HG03521 (cell line): ENCODE measurements around the gene CCNA1.

ENCODE experiments used
- ATAC-seq: cut with Tn5 transposase; IDR thresholded peaks from one replicate; pipeline ENCODE4 v1.9.1; 2021; ENCODE audit warnings: mild to moderate bottlenecking, moderate library complexity; ENCODE audit not compliant: unreplicated experiment

Gene CCNA1

GRCh38 chr13:36432106-36432544 is at the start of gene CCNA1:
Gene CCNA1 (plus strand): TSS chr13:36432495. CDS start chr13:36433057, 562 bp downstream.
- ATAC-seq: peak; percentile 47

GRCh38 chr13:36385489-36385888 is 46.8 kb upstream of the CCNA1 start:
- no peak for ATAC-seq

GRCh38 chr13:36395280-36395679 is 37.0 kb upstream of the CCNA1 start:
- no peak for ATAC-seq

GRCh38 chr13:36405151-36405550 is 27.1 kb upstream of the CCNA1 start:
- ATAC-seq: no peak

GRCh38 chr13:36412736-36413135 is 19.6 kb upstream of the CCNA1 start:
- no peak for ATAC-seq

- ATAC-seq: no peak
These were observed 19.1 kb upstream of the CCNA1 start for GRCh38 chr13:36413161-36413560.

GRCh38 chr13:36414461-36414860 is 17.8 kb upstream of the CCNA1 start:
- ATAC-seq: no peak

GRCh38 chr13:36417331-36417730 is 15.0 kb upstream of the CCNA1 start:
- ATAC-seq: no peak

GRCh38 chr13:36418022-36418805 is 14.1 kb upstream of the CCNA1 start:
- peak; percentile 65 for ATAC-seq

GRCh38 chr13:36420437-36420891 is 11.8 kb upstream of the CCNA1 start:
- ATAC-seq: peak; percentile 89

- no peak for ATAC-seq
These were observed 10.8 kb upstream of the CCNA1 start for GRCh38 chr13:36421447-36421846.

GRCh38 chr13:36428086-36428485 is 4.2 kb upstream of the CCNA1 start:
- no peak for ATAC-seq

- ATAC-seq: no peak
These were observed 1.8 kb upstream of the CCNA1 start for GRCh38 chr13:36430247-36431203.

- peak; percentile 24 for ATAC-seq
These were observed 840 bp upstream of the CCNA1 start for GRCh38 chr13:36431204-36432105.

- ATAC-seq: no peak
These were observed 4.5 kb downstream of the CCNA1 start for GRCh38 chr13:36436811-36437210.

GRCh38 chr13:36438594-36439483 is 6.5 kb downstream of the CCNA1 start:
- no peak for ATAC-seq

GRCh38 chr13:36445278-36445677 is 13.0 kb downstream of the CCNA1 start:
- no peak for ATAC-seq

- no peak for ATAC-seq
These were observed 13.6 kb downstream of the CCNA1 start for GRCh38 chr13:36445891-36446351.

GRCh38 chr13:36447501-36447900 is 15.2 kb downstream of the CCNA1 start:
- ATAC-seq: no peak
